Superior temporal gyrus (tissue), 1 donor: ENCODE measurements around the gene CEL.
"Not testable (repeated sequence)": the region's sequence is repeated elsewhere in the genome, so short reads cannot be mapped to it uniquely, and the experiment has no call there.

Source experiments
- DNase-seq: peaks from one replicate; pipeline ENCODE4 v3.0.0-alpha.2; 2016; ENCODE audit errors: extremely low spot score

Gene CEL

GRCh38 chr9:133086212-133086860 lies 24.6 kb downstream of the CEL start:
- DNase-seq: not testable (repeated sequence)

- DNase-seq: no peak
Observed at GRCh38 chr9:133086894-133087293, 25.1 kb downstream of the CEL start.

- DNase-seq: no peak
Observed at GRCh38 chr9:133087429-133088145, 25.8 kb downstream of the CEL start.

GRCh38 chr9:133088146-133088750 lies 26.5 kb downstream of the CEL start:
- no peak for DNase-seq

GRCh38 chr9:133088756-133089155 lies 27.0 kb downstream of the CEL start:
- no peak for DNase-seq

GRCh38 chr9:133089271-133089671 lies 27.5 kb downstream of the CEL start:
- DNase-seq: no peak

- DNase-seq: no peak
Observed at GRCh38 chr9:133090187-133090586, 28.4 kb downstream of the CEL start.

- DNase-seq: no peak
Observed at GRCh38 chr9:133090752-133091385, 29.1 kb downstream of the CEL start.

- not testable (repeated sequence) for DNase-seq
Observed at GRCh38 chr9:133094351-133094750, 32.6 kb downstream of the CEL start.

- DNase-seq: no peak
Observed at GRCh38 chr9:133094842-133095393, 33.1 kb downstream of the CEL start.

- no peak for DNase-seq
Observed at GRCh38 chr9:133098104-133098754, 36.4 kb downstream of the CEL start.

- no peak for DNase-seq
Observed at GRCh38 chr9:133098871-133099270, 37.1 kb downstream of the CEL start.

- DNase-seq: no peak
Observed at GRCh38 chr9:133099726-133100505, 38.1 kb downstream of the CEL start.

GRCh38 chr9:133100506-133101355 lies 39.0 kb downstream of the CEL start:
- no peak for DNase-seq

GRCh38 chr9:133101356-133102189 lies 39.8 kb downstream of the CEL start:
- no peak for DNase-seq

- DNase-seq: no peak
Observed at GRCh38 chr9:133102190-133103021, 40.6 kb downstream of the CEL start.

GRCh38 chr9:133103183-133103986 lies 41.6 kb downstream of the CEL start:
- peak; percentile 83 for DNase-seq
